HG03571 (cell line): ENCODE data around the gene ITIH4.

Source experiments
- ATAC-seq: cut with Tn5 transposase; IDR thresholded peaks from one replicate; pipeline ENCODE4 v1.9.1; 2021; ENCODE audit not compliant: unreplicated experiment

Gene ITIH4

GRCh38 chr3:52773361-52774065 is 57.0 kb downstream of the ITIH4 start:
- ATAC-seq: no peak

- ATAC-seq: no peak
These were observed 58.8 kb downstream of the ITIH4 start for GRCh38 chr3:52771702-52772101.

- ATAC-seq: peak; percentile 15
These were observed 59.2 kb downstream of the ITIH4 start for GRCh38 chr3:52771334-52771681.

DNA sequence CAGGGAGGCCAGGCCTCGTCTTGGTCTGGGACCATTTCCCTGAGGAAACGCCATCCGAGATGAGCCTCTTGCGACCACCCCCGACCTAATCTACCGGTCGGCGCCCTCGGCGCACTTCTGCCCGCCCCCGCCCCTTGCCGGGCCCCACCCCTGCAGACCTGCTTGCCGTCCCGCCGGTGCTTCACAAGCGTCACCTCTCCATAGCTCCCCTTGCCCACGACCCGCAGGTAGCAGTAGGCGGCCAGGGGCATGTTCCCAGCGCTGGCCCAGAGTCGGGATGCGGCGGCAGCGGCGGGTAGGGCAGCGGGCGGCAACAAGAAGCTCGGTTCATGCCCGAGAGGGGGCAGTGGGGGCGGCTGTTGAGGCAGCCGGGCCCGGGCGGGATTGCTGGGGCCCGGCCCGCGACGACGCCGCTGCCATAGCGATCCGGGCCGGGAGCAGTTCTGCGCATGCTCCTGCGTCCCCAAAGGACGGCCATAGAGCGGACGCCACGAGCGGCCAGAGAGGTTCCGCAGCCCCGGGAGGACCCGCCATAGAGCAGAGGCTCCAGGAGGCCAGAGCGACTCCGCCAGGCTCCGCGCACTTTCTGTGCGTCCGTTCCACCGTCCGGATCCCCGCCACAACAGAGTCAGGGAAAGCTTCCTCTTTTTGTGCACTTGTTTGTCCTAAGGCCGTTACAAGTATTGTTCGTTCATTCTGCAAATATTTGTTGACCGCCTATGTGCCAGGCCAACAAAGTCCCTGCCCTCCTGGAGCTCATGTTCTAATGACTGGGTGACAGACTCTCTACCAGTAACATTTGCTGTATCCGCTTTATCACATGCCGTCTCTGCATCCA is 59.8 kb downstream of the ITIH4 start, which contains the start of gene NEK4:
Gene NEK4 (minus strand): TSS at position 445 of the 838 bp plus-strand sequence. CDS start 194 bp downstream, at position 251.
- peak; percentile 97 for ATAC-seq

- no peak for ATAC-seq
These were observed 60.6 kb downstream of the ITIH4 start for GRCh38 chr3:52769786-52770455.

DNA sequence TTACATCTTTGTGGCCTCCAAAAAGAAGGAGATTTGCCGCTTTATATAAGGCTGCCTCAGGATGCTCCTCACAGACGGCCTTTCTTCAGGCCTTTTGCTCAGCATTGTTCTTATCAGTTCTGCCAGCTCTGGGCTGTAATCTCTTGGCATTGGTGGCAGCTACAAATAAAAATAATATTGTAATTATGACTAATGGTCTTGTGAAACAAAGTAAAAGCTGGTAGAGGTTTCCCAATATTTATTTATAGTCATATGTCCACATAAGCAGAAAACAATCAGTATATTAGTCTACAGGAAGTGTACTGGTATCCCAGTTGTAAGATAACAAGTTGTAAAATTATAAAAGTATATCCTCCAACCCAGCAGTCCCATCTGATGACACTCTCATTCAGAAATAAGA is 67.0 kb downstream of the ITIH4 start:
- ATAC-seq: no peak
